SKM-1 treated with dmso at 0.1 percent for 144 hours (cell line): ENCODE results near the gene PCP4.

Experiments used
- DNase-seq: peaks from one replicate; lab custom pipeline; 2025; ENCODE audit not compliant: unreplicated experiment; lab: John Stamatoyannopoulos, UW

PCP4 gene

GRCh38 chr21:39918558-39918957 is 51.3 kb downstream of the PCP4 start:
- no peak for DNase-seq

DNA sequence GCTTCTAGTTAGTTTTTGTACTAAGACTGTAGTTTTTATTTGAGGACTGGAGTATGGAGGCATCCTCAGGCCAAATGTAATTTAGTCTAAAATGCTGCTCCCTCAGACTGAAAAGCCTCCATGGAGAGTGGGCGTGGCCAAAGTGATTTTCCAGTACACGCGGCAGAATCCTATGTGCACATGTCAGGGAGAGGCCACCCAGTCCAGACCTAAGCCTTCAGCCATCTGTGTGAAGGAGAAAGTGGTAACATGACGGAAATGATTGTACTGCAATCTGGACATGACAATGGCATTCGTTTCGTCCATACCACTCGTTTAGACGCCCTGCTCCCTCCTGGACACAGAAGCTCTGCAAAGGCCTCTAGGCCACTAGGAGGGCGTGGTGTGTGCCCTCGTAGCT is 56.2 kb downstream of the PCP4 start:
- DNase-seq: no peak

- DNase-seq: no peak
Measured at GRCh38 chr21:39924577-39925308, 57.5 kb downstream of the PCP4 start.

- DNase-seq: no peak
Measured at GRCh38 chr21:39927304-39927886, 60.2 kb downstream of the PCP4 start.

- DNase-seq: no peak
Measured at GRCh38 chr21:39932335-39932734, 65.1 kb downstream of the PCP4 start.

DNA sequence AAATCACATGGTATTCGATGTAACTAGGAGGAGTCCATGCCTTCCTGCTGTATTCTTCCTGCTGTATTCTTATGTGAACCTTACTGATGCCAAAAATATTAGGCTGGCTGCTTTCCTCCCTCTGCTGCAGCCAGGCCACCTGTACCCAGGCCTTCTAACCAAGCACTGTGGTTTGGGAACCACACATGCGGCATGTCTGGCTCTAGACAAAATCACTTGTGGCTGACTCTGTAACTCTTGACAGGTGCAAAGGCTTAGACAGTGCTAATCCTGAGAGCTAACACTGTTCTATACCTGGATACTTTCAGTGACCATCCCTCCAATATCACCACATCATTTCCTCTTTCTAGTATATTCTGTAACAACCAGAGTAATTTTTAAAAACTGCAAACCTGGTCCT is 67.7 kb downstream of the PCP4 start:
- DNase-seq: no peak

GRCh38 chr21:39935716-39936115 is 68.5 kb downstream of the PCP4 start:
- no peak for DNase-seq

GRCh38 chr21:39938086-39938625 is 70.9 kb downstream of the PCP4 start:
- no peak for DNase-seq

- no peak for DNase-seq
Measured at GRCh38 chr21:39946199-39946598, 79.0 kb downstream of the PCP4 start.

DNA sequence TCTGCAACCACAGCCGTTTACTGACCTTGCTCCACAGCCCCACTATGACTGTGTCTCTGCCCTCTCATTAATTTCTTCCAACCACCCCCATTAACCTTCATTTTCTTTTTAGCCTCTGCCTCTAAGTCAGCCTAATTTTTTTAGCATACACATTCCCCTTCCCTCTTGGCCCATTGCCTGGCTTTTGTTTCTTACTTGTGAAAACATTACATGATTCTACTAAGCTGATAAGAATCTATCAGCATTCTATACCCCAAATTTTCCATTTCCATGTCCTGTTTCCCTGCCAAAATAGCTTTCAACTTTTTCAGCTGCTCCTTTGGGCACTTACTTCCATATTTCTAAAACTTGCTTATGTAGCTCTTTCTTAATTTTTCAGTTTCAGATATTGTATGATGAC is 79.8 kb downstream of the PCP4 start:
- DNase-seq: no peak

DNA sequence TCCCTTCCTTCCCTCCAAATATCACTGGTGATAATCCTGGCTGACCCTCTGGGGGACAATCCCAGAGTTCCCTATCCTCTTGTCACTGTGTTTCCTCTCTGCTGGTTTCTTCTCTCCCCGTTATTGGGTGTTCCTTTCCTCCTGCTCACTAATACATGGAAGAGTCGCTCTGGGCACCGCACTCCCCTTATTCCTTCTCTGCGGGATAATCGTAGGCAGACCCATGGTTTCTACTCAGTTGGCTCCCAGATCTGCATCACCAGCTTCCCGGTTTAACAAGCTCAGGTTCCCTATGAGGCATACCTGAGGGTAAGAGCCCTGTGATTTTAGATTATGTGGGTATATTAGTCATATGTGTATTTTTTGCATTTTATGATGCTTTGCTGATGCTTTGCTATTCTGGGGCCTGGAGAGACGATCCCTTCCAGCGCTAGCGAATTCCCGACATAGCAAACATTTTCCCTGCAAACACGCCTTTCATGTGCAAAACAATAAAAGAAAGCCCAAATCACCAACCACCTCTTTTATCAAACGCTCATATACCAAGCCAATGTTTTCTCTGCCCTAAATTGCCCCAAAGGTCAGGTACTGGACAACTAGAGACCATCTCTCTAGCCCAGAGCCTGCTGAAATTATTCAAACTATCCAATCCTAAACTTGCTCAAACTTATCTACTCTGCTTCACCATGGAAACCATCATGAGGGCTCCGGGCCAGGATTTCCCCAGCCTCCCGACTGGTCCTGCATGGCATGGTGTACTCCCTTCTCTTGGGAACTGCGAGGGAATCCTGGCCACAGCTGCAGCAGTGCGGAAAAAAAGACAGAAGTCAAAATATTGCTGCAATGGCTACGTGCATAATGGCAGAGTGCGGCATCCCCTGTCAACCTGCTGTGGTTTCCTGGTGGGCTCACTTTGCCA is 84.2 kb downstream of the PCP4 start:
- no peak for DNase-seq

GRCh38 chr21:39952265-39952664 is 85.0 kb downstream of the PCP4 start:
- DNase-seq: no peak

GRCh38 chr21:39954570-39954969 is 87.3 kb downstream of the PCP4 start:
- no peak for DNase-seq

DNA sequence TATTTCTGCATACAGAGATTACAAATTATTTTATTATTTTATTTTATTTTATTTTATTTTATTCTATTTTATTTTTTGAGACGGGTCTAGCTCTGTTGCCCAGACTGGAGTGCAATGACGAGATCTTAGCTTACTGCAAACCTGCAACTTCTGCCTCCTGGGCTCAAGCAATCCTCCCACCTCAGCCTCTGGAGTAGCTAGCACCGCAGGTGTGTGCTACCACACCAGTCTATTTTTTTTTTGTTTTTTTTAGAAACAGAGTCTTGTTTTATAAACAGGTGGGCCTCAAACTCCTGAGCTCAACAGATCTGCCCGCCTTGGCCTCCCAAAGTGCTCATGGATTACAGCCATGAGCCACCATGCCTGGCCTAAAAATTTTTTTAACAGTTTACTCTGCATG is 88.1 kb downstream of the PCP4 start:
- DNase-seq: no peak

GRCh38 chr21:39956586-39956985 is 89.3 kb downstream of the PCP4 start:
- DNase-seq: no peak

GRCh38 chr21:39958731-39959130 is 91.5 kb downstream of the PCP4 start:
- DNase-seq: no peak

DNA sequence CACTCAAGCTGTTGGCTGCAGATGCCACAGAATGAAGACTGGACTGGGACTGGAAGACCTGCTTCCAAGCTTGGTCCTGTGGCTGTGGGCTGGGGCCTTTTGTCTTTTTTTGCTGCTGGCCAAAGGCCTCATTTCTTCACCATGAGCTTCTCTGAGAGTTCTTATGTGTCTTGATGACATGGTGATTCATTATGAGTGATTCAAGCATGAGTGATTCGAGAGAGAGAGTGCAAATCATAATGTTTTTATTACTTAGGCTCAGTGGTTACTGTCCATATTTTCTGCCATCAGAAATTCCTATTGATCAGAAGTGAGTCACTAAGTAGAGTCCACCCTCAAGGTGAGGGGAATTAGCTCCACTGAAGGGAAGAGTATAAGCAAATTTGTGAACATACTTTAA is 94.0 kb downstream of the PCP4 start:
- no peak for DNase-seq

DNA sequence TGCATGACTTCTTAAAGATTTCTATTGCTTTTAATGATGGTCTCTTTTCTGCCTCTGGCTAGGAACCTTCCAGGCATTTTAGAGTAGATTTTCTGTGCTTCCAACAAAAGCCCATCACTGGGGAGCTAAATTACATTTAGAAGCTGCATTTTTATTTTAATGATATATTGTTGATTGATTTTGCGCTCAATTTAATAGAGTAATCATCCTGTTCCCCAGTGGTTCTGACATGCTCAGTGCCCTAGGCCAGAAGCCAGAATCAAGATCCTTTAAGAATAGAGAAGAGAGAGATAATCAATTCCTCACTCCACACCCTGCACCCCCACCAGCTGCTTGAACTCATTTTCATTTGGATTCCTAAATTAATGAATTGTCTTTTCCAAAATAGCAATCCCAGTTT is 97.8 kb downstream of the PCP4 start:
- no peak for DNase-seq

DNA sequence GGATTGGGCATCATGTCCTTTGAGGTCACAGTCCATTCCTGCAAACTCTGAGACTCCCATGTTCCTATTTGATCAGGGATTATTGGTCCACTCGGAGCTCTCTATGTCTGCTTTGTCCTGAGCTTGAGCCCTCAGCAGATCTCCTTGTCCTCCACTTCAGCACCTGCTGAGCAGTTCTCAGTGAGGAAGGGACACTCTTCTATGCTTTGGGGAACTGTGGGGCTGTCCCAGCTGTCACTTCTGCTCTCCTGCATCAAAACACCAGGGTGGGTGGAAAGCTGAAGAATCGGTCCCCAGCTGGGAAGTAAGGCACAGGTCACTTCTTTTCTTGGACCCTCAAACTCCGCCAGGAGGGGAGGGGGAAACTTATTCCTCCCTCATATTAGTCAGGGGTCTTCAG is 99.5 kb downstream of the PCP4 start:
- no peak for DNase-seq

DNA sequence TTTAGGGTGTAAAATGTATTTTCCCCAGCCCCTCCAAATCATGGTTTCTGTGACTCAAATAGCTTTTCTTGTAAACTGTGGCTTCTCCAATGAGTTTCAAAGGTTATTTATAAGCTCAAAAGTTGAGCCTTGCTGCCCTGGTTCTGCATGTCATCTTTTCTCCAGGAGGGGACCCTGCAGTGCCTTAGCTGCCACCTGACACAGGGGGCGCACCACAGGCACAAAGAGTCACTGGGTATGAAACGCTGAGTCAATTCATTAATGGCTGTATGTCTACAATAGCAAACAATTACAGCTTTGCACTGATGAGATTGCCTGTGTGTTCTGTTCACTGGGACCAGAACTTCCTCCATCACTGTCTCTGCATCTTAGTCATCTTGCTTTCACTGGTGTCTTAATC is 100.8 kb downstream of the PCP4 start:
- DNase-seq: no peak

DNA sequence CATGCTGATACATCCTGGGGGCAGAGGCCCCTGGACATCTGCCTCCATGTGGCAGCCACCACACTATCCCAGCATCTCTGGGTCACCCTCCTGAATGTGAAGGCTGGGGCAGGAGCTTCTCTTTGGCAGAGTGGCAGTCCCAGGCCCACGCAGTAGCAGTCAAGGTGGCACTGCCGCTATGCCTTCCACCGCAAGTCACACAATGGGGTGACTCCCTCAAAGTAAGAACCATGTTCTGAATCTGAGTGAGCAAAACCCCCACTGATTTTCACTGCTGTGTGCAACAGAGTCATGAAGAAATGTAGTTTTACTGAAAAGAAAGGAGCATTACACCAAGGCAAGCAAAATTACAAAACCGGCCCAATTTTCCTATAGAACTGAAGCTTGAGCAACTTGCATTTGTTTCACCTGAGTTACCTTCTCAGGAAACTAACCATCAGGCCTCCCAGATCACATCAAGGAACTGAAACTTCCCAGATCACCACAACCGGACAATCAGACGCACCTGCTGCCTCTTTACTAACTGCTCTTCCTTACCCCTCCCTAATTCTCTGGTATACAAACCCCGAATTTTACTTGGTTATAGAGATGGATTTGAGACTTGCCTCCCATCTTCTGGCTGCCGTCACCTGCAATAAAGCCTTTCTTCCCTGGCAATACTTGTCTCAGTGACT is 102.6 kb downstream of the PCP4 start:
- DNase-seq: no peak
